Osteoblast (primary cell): ENCODE results near the gene POLA1. TPM values are rescaled to one million over a fixed set of nuclear protein-coding genes. Genes with fewer than 3 reads are reported as not detected.
A peak's percentile ranks its signal among the peaks of the same experiment; 100 is the strongest.

Source experiments
- DNase-seq: peaks from one replicate; pipeline ENCODE4 v3.0.0; 2011; ENCODE audit warnings: low spot score, mixed read lengths; ENCODE audit not compliant: insufficient read length; ENCODE audit errors: missing footprints
- H2AFZ ChIP-seq: 2 replicates; pipeline ENCODE4 v1.6.0; 2011; ENCODE audit warnings: mild to moderate bottlenecking, low read length
- H3K27ac ChIP-seq: 2 replicates; pipeline ENCODE4 v1.5.1; 2011; ENCODE audit warnings: mild to moderate bottlenecking, low read depth, low read length, moderate library complexity
- H3K27me3 ChIP-seq: 2 replicates; pipeline ENCODE4 v1.6.0; 2012; ENCODE audit warnings: mild to moderate bottlenecking, control low read depth, inconsistent platforms, low read length, moderate library complexity; ENCODE audit not compliant: insufficient read depth
- H3K36me3 ChIP-seq: 2 replicates; pipeline ENCODE4 v1.5.1; 2011; ENCODE audit warnings: mild to moderate bottlenecking, low read length, control low read depth, moderate library complexity; ENCODE audit not compliant: insufficient read depth
- H3K4me1 ChIP-seq: 2 replicates; pipeline ENCODE4 v1.5.1; 2011; ENCODE audit warnings: mild to moderate bottlenecking, low read length, control low read depth, moderate library complexity; ENCODE audit not compliant: insufficient read depth
- H3K4me2 ChIP-seq: 2 replicates; pipeline ENCODE4 v1.6.0; 2011; ENCODE audit warnings: mild to moderate bottlenecking, low read length; ENCODE audit not compliant: insufficient read depth
- H3K4me3 ChIP-seq: fragments of 200-600 bp; sonication (generic); 3 replicates; pipeline ENCODE4 v1.5.1; 2012; ENCODE audit warnings: mild to moderate bottlenecking, low read length, inconsistent platforms; ENCODE audit not compliant: insufficient read depth
- H3K79me2 ChIP-seq: 2 replicates; pipeline ENCODE4 v1.6.0; 2012; ENCODE audit warnings: mild to moderate bottlenecking, low read length, control low read depth, inconsistent platforms; ENCODE audit not compliant: insufficient read depth
- H3K9me3 ChIP-seq: 2 replicates; pipeline ENCODE4 v1.5.1; 2011; ENCODE audit warnings: low read depth, low read length, control low read depth
- H4K20me1 ChIP-seq: 2 replicates; pipeline ENCODE4 v1.6.0; 2012; ENCODE audit warnings: mild to moderate bottlenecking, low read length, control low read depth; ENCODE audit not compliant: insufficient read depth
- CTCF ChIP-seq: IDR thresholded peaks from 2 replicates; pipeline ENCODE4 v1.5.1; 2011; ENCODE audit warnings: mild to moderate bottlenecking, low read depth, low read length, moderate library complexity; ENCODE audit errors: extremely low read depth
- total RNA-seq: library from RNA; depleted of rRNA; stranded (reverse); fragments of >200 nt; gene quantifications from 2 replicates; pipeline ENCODE4 v1.2.3, GENCODE V29; 2012

The POLA1 gene
- total RNA-seq, 1 donor: 11.9 TPM

DNA sequence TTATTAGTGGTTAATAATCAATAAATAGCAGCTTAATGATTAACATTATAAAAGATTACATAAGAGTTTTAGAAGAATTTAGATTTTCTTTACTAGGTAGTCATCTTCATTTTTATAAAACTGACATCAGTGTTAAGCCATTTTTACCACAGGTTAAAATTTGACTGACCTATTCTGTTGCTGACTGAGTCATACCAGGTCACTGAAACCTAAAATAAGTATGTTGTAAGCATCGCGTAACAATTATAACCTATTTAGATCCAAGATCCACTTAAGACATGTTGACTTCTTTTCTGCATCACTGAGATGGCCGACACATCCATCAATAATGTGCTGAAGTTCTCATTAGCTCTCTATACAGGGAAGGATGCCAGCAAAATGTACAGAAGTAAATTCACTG lies 285.4 kb downstream of the POLA1 start:
- H2AFZ ChIP-seq: no peak overlapping the region
- H3K4me1 ChIP-seq: no peaks in the 10 kb centered on the region
- no peaks in the 10 kb centered on the region for H3K9me3 ChIP-seq
- H4K20me1 ChIP-seq: no peaks in the 10 kb centered on the region
- no peak for TF ChIP-seq CTCF
- no peaks in the 10 kb centered on the region for H3K36me3 ChIP-seq
- no peak overlapping the region for H3K4me2 ChIP-seq
- H3K79me2 ChIP-seq: no peaks in the 10 kb centered on the region
- H3K27me3 ChIP-seq: no peaks in the 10 kb centered on the region
- H3K4me3 ChIP-seq: no peak overlapping the region
- H3K27ac ChIP-seq: no peak overlapping the region
- DNase-seq: no peak

DNA sequence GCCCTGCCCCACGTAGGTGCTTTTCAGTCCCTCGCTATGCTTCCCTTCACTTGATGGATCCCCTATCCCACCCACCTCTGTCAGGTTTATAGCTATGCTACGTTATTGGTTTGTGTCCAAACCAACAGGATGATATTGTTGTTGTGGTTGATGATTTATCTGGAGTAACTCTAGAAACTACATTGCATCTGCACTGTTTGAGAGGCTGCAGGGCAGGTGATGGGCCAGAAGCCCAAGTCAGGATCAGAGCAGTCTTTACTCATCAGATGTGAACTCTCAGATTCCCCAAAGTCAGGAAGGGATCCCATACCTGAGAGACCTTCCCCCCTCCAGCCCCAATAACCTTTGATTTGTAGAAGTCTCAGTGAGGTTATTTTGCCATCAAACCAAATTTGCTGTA lies 287.3 kb downstream of the POLA1 start:
- DNase-seq: no peak

DNA sequence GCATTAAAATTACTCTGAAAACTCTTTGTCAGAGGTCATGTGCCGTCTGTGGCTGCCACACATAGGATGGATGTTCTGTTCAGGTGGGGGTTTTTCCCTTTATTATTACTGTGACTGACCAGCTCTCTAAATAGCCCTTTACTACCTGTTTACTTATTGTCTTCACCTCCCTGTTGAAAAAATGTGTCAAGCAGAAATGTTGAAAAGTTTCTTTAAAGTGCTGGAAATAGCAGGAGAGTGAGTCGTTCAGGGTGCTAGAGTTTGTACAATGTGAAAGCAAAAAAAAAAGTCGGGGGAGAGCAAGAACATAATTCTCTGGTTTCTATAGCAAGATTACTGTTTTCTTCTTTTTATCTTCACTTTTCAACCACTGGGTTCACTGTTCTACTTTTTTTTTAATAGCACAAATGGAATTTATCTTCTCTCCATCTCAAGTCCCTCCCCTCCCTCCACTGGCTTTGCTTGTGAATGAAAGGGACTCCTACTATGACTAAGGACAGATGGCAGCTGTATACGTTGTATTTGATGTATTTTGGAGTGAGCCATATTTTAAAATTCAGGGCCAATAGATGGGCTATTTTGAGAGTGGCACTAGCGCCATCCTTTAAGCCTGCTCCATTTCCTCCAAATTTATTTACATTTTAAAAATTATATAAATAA lies 288.7 kb downstream of the POLA1 start:
- Histone ChIP-seq H2AFZ (no peak overlapping the region), H3K4me2 (peak overlapping the region; percentile 20), H3K36me3 (no peaks in the 10 kb centered on the region), H4K20me1 (no peaks in the 10 kb centered on the region), H3K9me3 (no peaks in the 10 kb centered on the region), H3K4me1 (no peaks in the 10 kb centered on the region), H3K79me2 (no peaks in the 10 kb centered on the region), H3K4me3 (no peak overlapping the region), H3K27ac (no peak overlapping the region), H3K27me3 (no peaks in the 10 kb centered on the region)
- no peak for TF ChIP-seq CTCF
- DNase-seq: peak; percentile 71

More for the DNA sequence above, 287.3 kb downstream of the POLA1 start:
- Histone ChIP-seq H4K20me1 (no peaks in the 10 kb centered on the region), H3K4me1 (no peaks in the 10 kb centered on the region), H3K4me2 (no peak overlapping the region), H3K4me3 (no peak overlapping the region), H3K36me3 (no peaks in the 10 kb centered on the region), H2AFZ (no peak overlapping the region), H3K9me3 (no peaks in the 10 kb centered on the region), H3K27me3 (no peaks in the 10 kb centered on the region), H3K79me2 (no peaks in the 10 kb centered on the region), H3K27ac (no peak overlapping the region)
- TF ChIP-seq CTCF: no peak

- TF ChIP-seq CTCF: no peak
Observed at GRCh38 chrX:24983931-24984330, 290.2 kb downstream of the POLA1 start.

More at GRCh38 chrX:24983931-24984330, 290.2 kb downstream of the POLA1 start:
- Histone ChIP-seq H4K20me1 (no peaks in the 10 kb centered on the region), H3K36me3 (no peaks in the 10 kb centered on the region), H2AFZ (no peak overlapping the region), H3K27ac (no peak overlapping the region), H3K9me3 (no peaks in the 10 kb centered on the region), H3K4me1 (no peaks in the 10 kb centered on the region), H3K27me3 (no peaks in the 10 kb centered on the region), H3K4me3 (no peak overlapping the region), H3K4me2 (no peak overlapping the region), H3K79me2 (no peaks in the 10 kb centered on the region)
- no peak for DNase-seq
